Activated naive CD4-positive, alpha-beta T cell treated with anti-CD3 and anti-CD28 coated beads, Interleukin-2, amount 50 U/mL, for 24 hours (primary cell): ENCODE data around the gene ZNF407.

Experiments used
- H3K27ac Mint-ChIP-seq: one replicate; pipeline ENCODE4 v1.8.0; 2021; ENCODE audit warnings: mild to moderate bottlenecking, mixed read lengths
- H3K27me3 Mint-ChIP-seq: one replicate; pipeline ENCODE4 v1.8.0; 2021; ENCODE audit warnings: mixed read lengths
- H3K36me3 Mint-ChIP-seq: one replicate; pipeline ENCODE4 v1.8.0; 2021; ENCODE audit warnings: mixed read lengths
- H3K4me1 Mint-ChIP-seq: one replicate; pipeline ENCODE4 v1.8.0; 2021; ENCODE audit warnings: mixed read lengths
- H3K4me3 Mint-ChIP-seq: one replicate; pipeline ENCODE4 v1.8.0; 2021; ENCODE audit warnings: mild to moderate bottlenecking, mixed read lengths
- H3K9me3 Mint-ChIP-seq: one replicate; pipeline ENCODE4 v1.8.0; 2021; ENCODE audit warnings: mixed read lengths

Gene ZNF407

GRCh38 chr18:74981476-74981875, 383.8 kb downstream of the ZNF407 start:
- H3K27me3 Mint-ChIP-seq = no peaks in the 10 kb centered on the region
- H3K27ac Mint-ChIP-seq = no peak overlapping the region
- peaks cover 15% of the 10 kb centered on the region for H3K36me3 Mint-ChIP-seq
- H3K4me3 Mint-ChIP-seq = no peak overlapping the region
- H3K4me1 Mint-ChIP-seq = no peaks in the 10 kb centered on the region
- H3K9me3 Mint-ChIP-seq = no peaks in the 10 kb centered on the region

GRCh38 chr18:74982946-74983635, 385.4 kb downstream of the ZNF407 start:
- Mint-ChIP-seq H3K4me1 (no peaks in the 10 kb centered on the region), H3K27ac (no peak overlapping the region), H3K4me3 (no peak overlapping the region), H3K27me3 (no peaks in the 10 kb centered on the region), H3K9me3 (no peaks in the 10 kb centered on the region), H3K36me3 (peaks cover 15% of the 10 kb centered on the region)

GRCh38 chr18:74989134-74989533, 391.5 kb downstream of the ZNF407 start:
- no peaks in the 10 kb centered on the region for H3K9me3 Mint-ChIP-seq
- H3K4me3 Mint-ChIP-seq = no peak overlapping the region
- H3K27ac Mint-ChIP-seq = no peak overlapping the region
- H3K4me1 Mint-ChIP-seq = peaks cover 33% of the 10 kb centered on the region
- H3K36me3 Mint-ChIP-seq = peaks cover 10% of the 10 kb centered on the region
- no peaks in the 10 kb centered on the region for H3K27me3 Mint-ChIP-seq

GRCh38 chr18:74990563-74991081, 393.0 kb downstream of the ZNF407 start:
- Mint-ChIP-seq H3K4me3 (peak overlapping the region; percentile 23), H3K27me3 (no peaks in the 10 kb centered on the region), H3K9me3 (no peaks in the 10 kb centered on the region), H3K27ac (no peak overlapping the region), H3K36me3 (peaks cover 10% of the 10 kb centered on the region), H3K4me1 (peaks cover 48% of the 10 kb centered on the region)

GRCh38 chr18:74994502-74995418, 397.1 kb downstream of the ZNF407 start:
- Mint-ChIP-seq H3K4me1 (peaks cover 49% of the 10 kb centered on the region), H3K27me3 (no peaks in the 10 kb centered on the region), H3K9me3 (no peaks in the 10 kb centered on the region), H3K4me3 (peak overlapping the region; percentile 50), H3K36me3 (peaks cover 11% of the 10 kb centered on the region), H3K27ac (peak overlapping the region; percentile 14)

DNA sequence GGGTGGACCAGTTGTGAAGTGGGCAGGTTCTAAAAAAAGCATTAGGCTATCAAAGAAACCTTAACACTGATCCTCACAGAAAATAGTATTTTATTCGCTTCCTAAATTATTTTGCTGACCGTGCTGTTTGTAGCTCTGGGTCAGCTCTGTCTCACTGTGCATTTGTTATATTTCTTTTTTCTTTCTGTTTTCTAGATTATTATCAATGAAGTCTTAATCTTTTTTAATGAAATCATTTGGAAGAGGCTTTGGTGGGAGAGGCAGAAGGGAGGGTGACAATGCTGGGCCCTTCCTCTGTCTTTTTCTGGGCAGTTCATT, 397.7 kb downstream of the ZNF407 start:
- Mint-ChIP-seq H3K27ac (peak overlapping the region; percentile 1), H3K4me3 (no peak overlapping the region), H3K36me3 (peaks cover 13% of the 10 kb centered on the region), H3K4me1 (peaks cover 46% of the 10 kb centered on the region), H3K27me3 (no peaks in the 10 kb centered on the region), H3K9me3 (no peaks in the 10 kb centered on the region)

DNA sequence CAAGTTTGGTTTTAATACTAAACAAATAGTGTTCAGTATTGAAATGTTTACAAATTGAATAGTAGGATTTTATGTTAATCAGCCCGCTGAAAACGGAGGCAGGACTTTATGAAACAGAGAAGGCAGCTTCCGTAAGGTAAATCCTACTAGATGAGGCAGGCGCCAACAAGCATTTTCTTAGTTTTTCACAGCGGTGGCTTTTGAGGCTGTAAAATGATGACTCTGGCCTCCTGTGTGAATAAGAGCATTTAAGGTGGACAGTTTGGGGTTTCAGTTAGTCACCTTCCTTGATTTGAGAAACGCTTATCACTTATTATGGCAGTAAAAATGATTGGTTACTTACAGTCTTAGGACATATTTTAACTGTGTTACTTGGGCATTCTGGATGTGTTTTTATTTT, 398.4 kb downstream of the ZNF407 start:
- H3K27ac Mint-ChIP-seq = no peak overlapping the region
- H3K4me3 Mint-ChIP-seq = no peak overlapping the region
- no peaks in the 10 kb centered on the region for H3K9me3 Mint-ChIP-seq
- peaks cover 39% of the 10 kb centered on the region for H3K4me1 Mint-ChIP-seq
- H3K27me3 Mint-ChIP-seq = no peaks in the 10 kb centered on the region
- peaks cover 13% of the 10 kb centered on the region for H3K36me3 Mint-ChIP-seq

DNA sequence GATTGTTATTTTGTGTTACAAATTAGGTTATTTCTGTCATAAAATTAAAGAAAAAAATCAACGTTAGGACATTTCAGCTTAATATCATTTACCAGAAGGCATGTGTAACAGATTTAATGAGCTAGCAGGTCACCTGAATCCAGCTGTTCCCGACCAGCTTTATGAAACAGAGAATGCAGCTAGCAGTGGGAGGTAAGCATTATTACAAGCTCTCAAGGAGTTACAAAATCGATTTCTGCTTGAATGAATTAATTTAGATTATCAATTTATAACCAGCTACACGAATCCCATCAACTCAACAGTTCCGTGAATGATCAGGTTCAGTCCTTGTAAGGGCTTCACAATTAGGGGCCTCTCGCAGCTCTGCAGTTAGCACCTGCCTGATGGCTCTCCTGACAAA, 399.3 kb downstream of the ZNF407 start:
- H3K4me1 Mint-ChIP-seq = peaks cover 32% of the 10 kb centered on the region

DNA sequence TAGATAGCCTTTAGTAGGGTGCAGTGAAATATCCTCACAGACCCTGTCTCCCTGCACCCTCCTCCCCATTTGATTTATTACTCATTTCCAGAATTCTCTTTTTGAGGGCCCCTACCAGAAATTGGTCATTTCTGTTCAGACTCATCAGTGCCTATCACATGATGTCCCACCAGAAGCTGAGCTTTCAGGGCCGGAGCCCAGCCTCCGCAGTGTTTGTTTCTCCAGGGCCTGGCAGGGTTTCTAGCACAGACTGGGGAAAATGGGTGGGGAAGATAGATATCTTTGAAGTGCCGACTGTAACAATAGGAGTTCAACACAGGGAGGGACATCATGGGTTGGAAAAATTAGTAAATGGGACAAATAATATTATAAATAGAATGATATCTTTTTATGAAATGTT, 403.2 kb downstream of the ZNF407 start:
- Mint-ChIP-seq H3K27me3 (no peaks in the 10 kb centered on the region), H3K36me3 (peaks cover 7% of the 10 kb centered on the region), H3K4me3 (no peak overlapping the region), H3K9me3 (no peaks in the 10 kb centered on the region), H3K27ac (no peak overlapping the region), H3K4me1 (no peaks in the 10 kb centered on the region)

More for the DNA sequence above, 399.3 kb downstream of the ZNF407 start:
- Mint-ChIP-seq H3K27ac (no peak overlapping the region), H3K27me3 (no peaks in the 10 kb centered on the region), H3K36me3 (peaks cover 11% of the 10 kb centered on the region), H3K4me3 (no peak overlapping the region), H3K9me3 (no peaks in the 10 kb centered on the region)

- H3K36me3 Mint-ChIP-seq = peaks cover 11% of the 10 kb centered on the region
- H3K27ac Mint-ChIP-seq = no peak overlapping the region
- H3K9me3 Mint-ChIP-seq = no peaks in the 10 kb centered on the region
- no peaks in the 10 kb centered on the region for H3K27me3 Mint-ChIP-seq
- H3K4me3 Mint-ChIP-seq = no peak overlapping the region
- no peaks in the 10 kb centered on the region for H3K4me1 Mint-ChIP-seq
Observed at GRCh38 chr18:75003039-75003438, 405.4 kb downstream of the ZNF407 start.

- Mint-ChIP-seq H3K27ac (no peak overlapping the region), H3K4me3 (no peak overlapping the region), H3K27me3 (no peaks in the 10 kb centered on the region), H3K9me3 (no peaks in the 10 kb centered on the region), H3K36me3 (peaks cover 10% of the 10 kb centered on the region), H3K4me1 (no peaks in the 10 kb centered on the region)
Observed at GRCh38 chr18:75003764-75004690, 406.4 kb downstream of the ZNF407 start.

GRCh38 chr18:75005626-75006025, 408.0 kb downstream of the ZNF407 start:
- Mint-ChIP-seq H3K4me1 (no peaks in the 10 kb centered on the region), H3K9me3 (no peaks in the 10 kb centered on the region), H3K4me3 (no peak overlapping the region), H3K36me3 (peaks cover 8% of the 10 kb centered on the region), H3K27ac (no peak overlapping the region), H3K27me3 (no peaks in the 10 kb centered on the region)

DNA sequence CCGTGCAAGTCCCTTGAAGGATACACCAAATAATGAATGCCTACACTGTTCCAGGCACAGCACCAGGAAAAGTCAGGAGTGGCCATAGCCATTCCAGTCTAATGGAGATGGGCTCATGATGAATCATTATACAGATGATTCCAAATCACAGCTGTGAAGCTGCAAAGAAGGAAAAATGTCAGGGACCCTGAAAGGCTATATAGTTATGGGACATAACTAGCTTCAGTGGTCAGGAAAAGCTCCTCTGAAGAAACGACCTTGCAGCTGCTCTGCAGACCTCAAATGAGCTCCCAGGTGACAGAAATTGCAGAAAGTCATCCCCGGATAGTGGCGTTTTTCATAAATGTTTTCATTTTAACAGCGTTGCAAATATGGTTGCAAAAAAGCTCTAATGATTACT, 410.5 kb downstream of the ZNF407 start:
- Mint-ChIP-seq H3K4me3 (no peak overlapping the region), H3K36me3 (peaks cover 8% of the 10 kb centered on the region), H3K27me3 (no peaks in the 10 kb centered on the region), H3K4me1 (no peaks in the 10 kb centered on the region), H3K27ac (no peak overlapping the region), H3K9me3 (no peaks in the 10 kb centered on the region)

DNA sequence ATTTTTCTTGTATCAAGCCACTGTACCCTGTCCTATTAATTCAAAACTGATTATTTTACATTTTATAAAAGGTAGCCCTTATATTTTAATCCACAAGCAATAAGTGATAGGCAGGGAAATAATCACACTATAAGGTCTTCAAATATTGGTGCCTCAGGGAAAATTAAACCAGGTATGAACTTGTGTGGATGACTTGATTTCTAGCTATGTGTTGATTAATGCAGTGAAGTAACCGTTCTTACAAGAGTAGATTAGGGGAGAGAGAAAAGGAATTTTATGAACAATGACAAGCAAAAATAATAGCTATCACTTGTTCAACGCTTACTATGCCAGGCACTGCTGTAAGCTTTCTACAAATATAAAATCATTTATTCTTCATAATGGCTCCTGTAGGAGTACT, 411.6 kb downstream of the ZNF407 start:
- Mint-ChIP-seq H3K36me3 (peaks cover 8% of the 10 kb centered on the region), H3K27me3 (no peaks in the 10 kb centered on the region), H3K9me3 (no peaks in the 10 kb centered on the region), H3K27ac (no peak overlapping the region), H3K4me1 (no peaks in the 10 kb centered on the region), H3K4me3 (no peak overlapping the region)

DNA sequence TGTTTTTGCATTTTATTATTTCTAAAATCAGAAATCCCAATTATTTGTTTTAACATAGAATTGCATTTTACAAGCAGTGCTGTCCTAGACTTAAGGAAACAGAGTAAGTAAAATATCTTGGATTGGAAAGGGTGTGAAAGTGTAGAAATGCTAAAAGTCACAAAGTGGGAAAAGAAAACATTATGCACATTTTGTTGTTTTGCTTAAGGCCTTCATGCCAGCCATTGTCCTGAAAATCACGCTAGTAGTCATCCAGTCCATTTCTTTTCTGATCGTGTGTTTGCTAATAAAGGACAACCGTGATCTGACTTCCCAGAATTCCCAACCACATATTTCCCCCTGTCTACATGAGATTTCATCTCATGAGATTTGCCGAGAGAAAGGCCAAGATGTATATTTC, 412.2 kb downstream of the ZNF407 start:
- Mint-ChIP-seq H3K36me3 (peaks cover 8% of the 10 kb centered on the region), H3K9me3 (no peaks in the 10 kb centered on the region), H3K27me3 (no peaks in the 10 kb centered on the region), H3K4me1 (no peaks in the 10 kb centered on the region), H3K27ac (no peak overlapping the region), H3K4me3 (no peak overlapping the region)
